ENCODE results near the gene SERPINA5. TPM values are rescaled to one million over a fixed set of nuclear protein-coding genes. Genes with fewer than 3 reads are reported as not detected.
A peak's percentile ranks its signal among the peaks of the same experiment; 100 is the strongest.

The SERPINA5 gene
- not detected for polyA plus RNA-seq (2012; ENCODE audit: insufficient read depth, insufficient read length)

- H3K4me3 ChIP-seq (ENCODE audit: low read length): no peak within 1 kb of the TSS
Observed at GRCh38 chr14:94581127-94581999, at the start of gene SERPINA5. TSS of gene SERPINA5 (plus strand) at chr14:94581426. CDS start at chr14:94587363, 5,937 bp downstream.

GRCh38 chr14:94532447-94532846 is 48.8 kb upstream of the SERPINA5 start:
- no peak for DNase-seq (ENCODE audit: low read depth, low spot score)
- H3K4me3 ChIP-seq (ENCODE audit: low read length): no peak overlapping the region

More at GRCh38 chr14:94581127-94581999, at the start of gene SERPINA5:
- no peak for DNase-seq (ENCODE audit: low read depth, low spot score)

- DNase-seq (ENCODE audit: low read depth, low spot score): no peak
- H3K4me3 ChIP-seq (ENCODE audit: low read length): no peak overlapping the region
Observed at GRCh38 chr14:94535506-94535905, 45.7 kb upstream of the SERPINA5 start.

GRCh38 chr14:94536836-94537235 is 44.4 kb upstream of the SERPINA5 start:
- DNase-seq (ENCODE audit: low read depth, low spot score): peak; percentile 14
- H3K4me3 ChIP-seq (ENCODE audit: low read length): no peak overlapping the region

- no peak for DNase-seq (ENCODE audit: low read depth, low spot score)
- H3K4me3 ChIP-seq (ENCODE audit: low read length): no peak overlapping the region
Observed at GRCh38 chr14:94538070-94538740, 43.0 kb upstream of the SERPINA5 start.

- no peak overlapping the region for H3K4me3 ChIP-seq (ENCODE audit: low read length)
- no peak for DNase-seq (ENCODE audit: low read depth, low spot score)
Observed at GRCh38 chr14:94539181-94539580, 42.0 kb upstream of the SERPINA5 start.

- no peak overlapping the region for H3K4me3 ChIP-seq (ENCODE audit: low read length)
- DNase-seq (ENCODE audit: low read depth, low spot score): no peak
Observed at GRCh38 chr14:94540031-94540794, 41.0 kb upstream of the SERPINA5 start.

GRCh38 chr14:94541234-94541975 is 39.8 kb upstream of the SERPINA5 start:
- DNase-seq (ENCODE audit: low read depth, low spot score): no peak

GRCh38 chr14:94542111-94542810 is 39.0 kb upstream of the SERPINA5 start:
- no peak for DNase-seq (ENCODE audit: low read depth, low spot score)
- no peak overlapping the region for H3K4me3 ChIP-seq (ENCODE audit: low read length)

More at GRCh38 chr14:94541234-94541975, 39.8 kb upstream of the SERPINA5 start:
- H3K4me3 ChIP-seq (ENCODE audit: low read length): no peak overlapping the region

- no peak for DNase-seq (ENCODE audit: low read depth, low spot score)
- no peak overlapping the region for H3K4me3 ChIP-seq (ENCODE audit: low read length)
Observed at GRCh38 chr14:94542811-94543440, 38.3 kb upstream of the SERPINA5 start.

GRCh38 chr14:94543449-94544124 is 37.6 kb upstream of the SERPINA5 start:
- no peak for DNase-seq (ENCODE audit: low read depth, low spot score)
- H3K4me3 ChIP-seq (ENCODE audit: low read length): no peak overlapping the region

- no peak overlapping the region for H3K4me3 ChIP-seq (ENCODE audit: low read length)
- DNase-seq (ENCODE audit: low read depth, low spot score): no peak
Observed at GRCh38 chr14:94544726-94545125, 36.5 kb upstream of the SERPINA5 start.

- no peak overlapping the region for H3K4me3 ChIP-seq (ENCODE audit: low read length)
- DNase-seq (ENCODE audit: low read depth, low spot score): no peak
Observed at GRCh38 chr14:94545131-94545841, 35.9 kb upstream of the SERPINA5 start.

- DNase-seq (ENCODE audit: low read depth, low spot score): no peak
- H3K4me3 ChIP-seq (ENCODE audit: low read length): no peak overlapping the region
Observed at GRCh38 chr14:94547151-94547680, 34.0 kb upstream of the SERPINA5 start.

- no peak overlapping the region for H3K4me3 ChIP-seq (ENCODE audit: low read length)
Observed at GRCh38 chr14:94547726-94548125, 33.5 kb upstream of the SERPINA5 start.

GRCh38 chr14:94548131-94548998 is 32.9 kb upstream of the SERPINA5 start:
- no peak for DNase-seq (ENCODE audit: low read depth, low spot score)
- H3K4me3 ChIP-seq (ENCODE audit: low read length): no peak overlapping the region

More at GRCh38 chr14:94547726-94548125, 33.5 kb upstream of the SERPINA5 start:
- DNase-seq (ENCODE audit: low read depth, low spot score): no peak

Measured in Jurkat, Clone E6-1 (cell line).